ENCODE data around the gene SLC27A4.
"Not testable (repeated sequence)": the region's sequence is repeated elsewhere in the genome, so short reads cannot be mapped to it uniquely, and the experiment has no call there.

Gene SLC27A4

DNA sequence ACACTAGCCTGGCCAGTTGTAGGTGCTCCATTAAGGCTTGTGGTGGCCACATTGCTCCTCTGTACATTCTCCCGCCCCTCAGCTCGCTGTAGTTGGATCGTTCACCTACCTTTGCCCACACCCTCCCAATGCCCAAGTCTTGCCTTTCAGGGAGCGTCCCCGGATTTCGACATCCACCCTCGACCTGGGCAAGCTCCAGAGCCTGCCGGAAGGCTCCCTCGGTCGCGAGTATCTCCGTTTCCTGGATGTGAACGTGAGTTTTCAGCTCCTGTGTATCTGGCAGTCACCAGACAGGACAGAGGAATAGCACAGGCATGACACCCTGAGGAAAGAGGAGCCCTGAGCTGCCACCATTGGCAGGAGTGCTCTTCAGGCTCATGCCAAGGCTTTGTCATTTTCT lies 14.7 kb upstream of the SLC27A4 start:
- DNase-seq, result no peak

DNA sequence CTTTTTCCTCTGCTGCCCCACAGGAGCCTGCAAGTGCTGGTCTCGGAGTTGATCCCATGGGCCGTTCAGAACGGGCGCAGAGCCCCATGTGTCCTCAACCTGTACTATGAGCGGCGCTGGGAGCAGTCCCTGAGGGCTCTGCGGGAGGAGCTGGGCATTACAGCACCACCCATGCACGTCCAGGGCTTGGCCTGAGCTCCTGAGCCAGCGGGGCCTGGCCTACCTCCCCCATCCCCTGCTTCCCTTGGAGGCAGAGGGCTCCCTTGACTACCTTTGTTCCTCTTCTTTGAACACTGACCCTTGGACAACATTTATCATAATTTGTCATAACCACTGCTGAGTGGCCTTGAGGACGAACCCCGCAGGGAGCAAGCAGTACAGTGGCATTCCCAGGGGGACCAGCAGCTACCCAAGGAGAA lies 6.9 kb upstream of the SLC27A4 start:
- DNase-seq, result no peak

DNA sequence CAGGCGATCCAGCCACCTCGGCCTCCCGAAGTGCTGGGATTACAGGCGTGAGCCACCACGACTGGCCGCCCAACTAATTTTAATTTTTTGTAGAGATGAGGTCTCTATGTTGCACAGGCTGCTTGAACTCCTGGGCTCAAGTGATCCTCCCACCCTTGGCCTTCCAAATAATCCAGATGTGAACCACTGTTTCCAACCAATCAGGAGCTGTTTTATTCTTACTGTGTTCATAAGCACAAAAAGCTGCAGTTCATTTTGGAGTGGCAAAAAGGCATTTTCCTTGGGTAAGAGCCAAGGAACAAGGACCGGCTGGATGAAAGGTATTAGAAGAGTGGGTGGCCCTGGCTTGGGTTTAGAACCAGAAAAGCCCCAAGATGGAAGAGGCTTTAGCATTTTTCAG lies 5.2 kb upstream of the SLC27A4 start:
- DNase-seq, result no peak

DNA sequence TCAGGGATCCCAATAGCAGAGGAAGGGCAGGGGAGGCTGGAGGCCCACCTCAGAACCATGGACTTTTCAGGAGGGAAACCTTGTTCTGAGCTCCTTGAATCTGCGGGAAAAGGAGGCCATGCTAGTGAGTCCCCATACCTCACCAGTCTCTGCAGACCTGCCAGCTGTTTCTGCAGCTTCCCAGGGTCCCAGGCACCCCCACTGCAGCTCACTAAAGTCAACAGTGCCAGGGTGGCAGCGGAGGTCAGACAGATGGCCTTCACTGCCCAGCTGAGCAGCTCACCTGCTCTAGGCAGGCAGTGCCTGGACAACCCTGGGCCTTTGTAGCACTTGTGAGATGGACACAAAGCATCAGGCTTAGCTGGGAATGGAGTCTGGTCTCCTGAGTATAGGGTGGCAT lies 4.4 kb upstream of the SLC27A4 start:
- DNase-seq, result no peak

DNA sequence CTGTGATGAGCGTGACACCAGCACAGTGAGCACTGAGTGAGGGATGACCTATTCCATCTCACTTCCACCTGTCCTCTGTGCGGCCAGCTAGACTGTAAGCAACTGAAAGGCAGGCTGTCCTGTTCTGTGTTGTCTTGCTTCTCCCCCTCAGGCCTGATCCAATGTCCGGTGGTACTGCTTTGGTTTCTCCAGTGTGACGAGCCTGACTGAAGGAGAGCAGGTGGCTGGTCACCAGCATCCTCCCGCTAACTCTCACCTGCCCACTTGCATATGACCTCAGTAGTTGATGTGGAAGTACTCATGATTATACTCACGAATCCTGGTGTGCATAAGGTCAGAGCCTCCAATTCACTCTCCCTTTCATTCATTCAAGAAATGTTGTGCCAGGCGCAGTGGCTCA lies 2.4 kb upstream of the SLC27A4 start:
- DNase-seq, result no peak

DNA sequence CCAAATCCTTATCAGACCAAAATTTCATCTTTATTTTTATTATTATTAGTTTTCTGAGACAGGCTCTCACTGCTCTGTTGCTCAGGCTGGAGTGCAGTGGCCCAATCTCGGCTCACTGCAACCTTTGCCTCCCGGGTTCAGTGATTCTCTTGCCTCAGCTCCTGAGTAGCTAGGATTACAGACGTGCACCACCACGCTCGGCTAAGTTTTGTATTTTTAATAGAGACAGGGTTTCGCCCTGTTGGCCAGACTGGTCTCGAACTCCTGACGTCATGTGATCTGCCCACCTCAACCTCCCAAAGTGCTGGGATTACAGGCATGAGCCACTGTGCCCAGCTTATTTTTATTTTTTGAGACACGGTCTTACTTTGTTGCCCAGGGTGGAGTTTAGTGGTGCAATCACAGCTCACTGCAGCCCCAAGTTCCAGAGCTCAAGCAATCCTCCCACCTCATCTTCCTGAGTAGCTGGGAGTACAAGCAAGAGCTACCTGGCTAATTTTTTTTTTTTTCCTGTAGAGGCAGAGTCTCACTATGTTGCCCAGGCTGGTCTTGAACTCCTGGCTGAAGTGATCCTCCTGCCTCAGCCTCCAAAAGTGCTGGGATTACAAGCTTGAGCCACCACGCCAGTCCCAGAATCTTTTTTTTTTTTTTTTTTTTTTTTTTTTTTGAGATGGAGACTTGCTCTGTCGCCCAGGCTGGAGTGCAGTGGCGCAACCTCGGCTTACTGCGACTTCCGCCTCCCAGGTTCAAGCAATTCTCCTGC lies 1.3 kb upstream of the SLC27A4 start:
- not testable (repeated sequence) for DNase-seq

DNA sequence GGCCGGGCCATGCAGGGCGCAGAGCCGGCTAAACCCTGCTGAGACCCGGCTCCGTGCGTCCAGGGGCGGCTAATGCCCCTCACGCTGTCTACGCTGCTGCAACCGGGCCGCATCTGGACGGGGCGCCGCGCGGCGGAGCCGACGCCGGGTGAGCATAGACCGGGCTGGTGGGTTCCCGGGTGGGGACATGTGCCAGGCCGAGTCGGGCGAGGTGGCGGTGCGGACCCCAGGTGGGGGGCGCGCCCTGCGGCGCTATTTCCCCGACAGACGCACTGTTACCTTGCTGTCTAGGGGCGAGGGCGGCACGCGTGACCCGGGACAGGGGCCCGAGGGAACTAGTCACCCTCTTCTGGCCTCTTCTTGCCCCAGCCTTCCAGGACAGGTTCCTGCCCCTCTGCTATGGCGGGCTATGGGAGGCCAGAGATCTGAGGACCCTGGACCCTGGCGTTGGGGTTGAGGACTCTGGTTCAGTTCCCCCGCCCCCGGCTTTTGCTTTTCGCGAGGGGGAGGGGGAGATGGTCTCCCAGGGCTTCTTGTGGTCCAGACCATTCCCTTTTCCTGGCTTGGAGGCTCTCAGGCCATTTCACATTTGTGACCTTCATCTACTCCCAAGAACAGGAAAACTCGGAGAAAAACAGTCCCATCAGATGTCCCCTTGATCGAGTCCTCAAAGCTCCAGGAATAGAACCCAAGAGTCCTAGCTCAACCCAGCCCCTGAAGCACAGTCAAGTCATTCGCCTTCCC lies 536 bp downstream of the SLC27A4 start:
- no peak for DNase-seq

DNA sequence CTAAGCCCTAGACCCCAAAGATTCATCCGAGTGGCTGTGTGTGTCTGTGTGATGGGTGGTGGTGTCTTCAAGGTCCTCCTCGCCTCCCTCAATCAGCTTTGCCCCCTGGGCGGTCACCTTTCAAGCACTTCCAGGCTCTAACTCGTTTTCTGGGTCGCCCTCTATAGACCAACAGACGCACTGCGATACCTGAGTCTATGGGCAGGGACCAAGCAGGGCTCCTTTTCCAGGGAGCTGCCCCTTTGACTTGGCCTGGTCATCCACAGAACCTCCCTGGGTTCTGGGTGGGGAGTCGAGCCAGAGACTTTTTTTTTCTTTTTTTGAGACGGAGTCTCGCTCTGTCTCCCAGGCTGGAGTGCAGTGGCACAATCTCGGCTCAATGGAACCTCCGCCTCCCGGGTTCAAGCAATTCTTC lies 1.1 kb downstream of the SLC27A4 start:
- DNase-seq, result peak; percentile 64 to 82

DNA sequence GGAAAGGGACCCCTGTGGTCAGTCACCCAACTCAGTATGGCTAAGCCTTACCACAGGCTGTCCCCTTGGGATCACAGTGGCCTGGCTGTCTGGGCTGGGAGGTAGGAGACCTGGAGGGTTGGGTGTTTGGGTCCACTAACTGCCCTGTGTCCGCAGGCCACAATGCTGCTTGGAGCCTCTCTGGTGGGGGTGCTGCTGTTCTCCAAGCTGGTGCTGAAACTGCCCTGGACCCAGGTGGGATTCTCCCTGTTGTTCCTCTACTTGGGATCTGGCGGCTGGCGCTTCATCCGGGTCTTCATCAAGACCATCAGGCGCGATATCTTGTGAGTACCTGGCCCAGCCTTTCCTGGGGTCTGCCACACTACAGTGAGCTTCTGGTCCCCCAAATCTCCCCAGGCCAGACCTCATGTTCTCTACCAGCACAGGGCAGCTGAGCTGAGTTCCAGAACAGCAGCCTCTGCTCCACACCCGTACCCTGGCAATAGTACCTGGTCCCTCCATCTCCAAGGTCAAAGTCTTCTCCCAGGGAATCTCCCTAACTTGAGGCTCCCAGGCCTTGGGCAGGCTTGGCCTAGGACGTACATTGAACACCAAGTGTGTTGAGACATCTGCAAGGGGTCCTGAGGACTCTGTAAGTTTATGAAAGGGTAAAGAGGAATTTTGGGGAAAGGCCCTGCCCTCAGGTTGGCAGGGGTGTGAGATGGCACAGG lies 2.8 kb downstream of the SLC27A4 start:
- no peak for DNase-seq

DNA sequence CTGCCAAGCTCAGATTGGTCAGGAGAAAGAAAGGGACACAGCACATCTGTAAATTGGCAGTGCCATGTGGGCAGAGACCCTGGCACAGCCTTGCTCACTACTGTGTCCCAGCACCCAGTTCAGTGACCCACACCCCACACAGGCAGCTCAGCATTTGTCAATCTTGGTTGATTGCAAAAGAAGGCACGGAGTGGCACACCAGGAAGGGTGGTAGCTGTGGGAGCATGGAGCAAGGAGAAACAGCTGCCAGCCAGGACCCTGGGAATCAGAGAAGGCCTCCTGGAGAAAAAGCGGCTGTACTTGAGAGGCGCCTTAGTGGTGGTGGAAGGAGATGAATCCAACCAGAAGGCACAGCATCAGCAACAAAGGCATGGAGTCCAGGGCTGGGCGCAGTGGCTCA lies 3.5 kb downstream of the SLC27A4 start:
- DNase-seq, result no peak

DNA sequence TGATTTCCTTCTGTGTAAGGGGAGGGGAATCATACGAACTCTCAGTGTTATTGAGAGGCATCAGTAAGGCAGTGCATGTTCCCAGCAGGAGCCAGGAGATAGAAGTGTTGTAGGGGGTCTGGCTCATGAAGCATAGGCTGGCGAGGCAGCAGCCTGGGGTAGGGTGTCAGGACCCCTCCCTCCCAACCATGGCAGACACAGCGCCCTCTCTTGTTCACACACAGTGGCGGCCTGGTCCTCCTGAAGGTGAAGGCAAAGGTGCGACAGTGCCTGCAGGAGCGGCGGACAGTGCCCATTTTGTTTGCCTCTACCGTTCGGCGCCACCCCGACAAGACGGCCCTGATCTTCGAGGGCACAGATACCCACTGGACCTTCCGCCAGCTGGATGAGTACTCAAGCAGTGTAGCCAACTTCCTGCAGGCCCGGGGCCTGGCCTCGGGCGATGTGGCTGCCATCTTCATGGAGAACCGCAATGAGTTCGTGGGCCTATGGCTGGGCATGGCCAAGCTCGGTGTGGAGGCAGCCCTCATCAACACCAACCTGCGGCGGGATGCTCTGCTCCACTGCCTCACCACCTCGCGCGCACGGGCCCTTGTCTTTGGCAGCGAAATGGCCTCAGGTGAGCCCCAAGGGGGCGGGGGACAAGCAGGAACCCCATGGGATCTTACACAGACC lies 4.7 kb downstream of the SLC27A4 start:
- DNase-seq, result no peak

DNA sequence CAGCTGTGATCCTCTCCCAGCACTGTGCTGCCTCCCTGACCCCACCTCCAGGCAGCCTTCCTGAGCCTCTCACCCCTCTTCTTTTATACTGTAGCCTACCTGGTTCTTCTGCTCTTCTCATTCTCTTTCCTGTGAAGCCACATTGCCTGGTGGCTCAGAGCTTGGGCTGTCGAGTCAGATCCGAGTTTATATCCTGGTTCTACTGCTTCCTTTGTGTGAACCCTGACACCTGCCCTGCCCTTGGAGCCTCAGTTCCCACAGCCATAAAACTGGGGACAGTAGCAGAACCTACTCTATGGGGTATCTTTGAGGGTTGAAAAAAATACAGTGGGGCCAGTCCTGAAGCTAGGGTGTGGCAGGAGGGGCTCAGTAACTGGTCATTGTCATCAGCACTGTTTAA lies 8.8 kb downstream of the SLC27A4 start:
- no peak for DNase-seq

DNA sequence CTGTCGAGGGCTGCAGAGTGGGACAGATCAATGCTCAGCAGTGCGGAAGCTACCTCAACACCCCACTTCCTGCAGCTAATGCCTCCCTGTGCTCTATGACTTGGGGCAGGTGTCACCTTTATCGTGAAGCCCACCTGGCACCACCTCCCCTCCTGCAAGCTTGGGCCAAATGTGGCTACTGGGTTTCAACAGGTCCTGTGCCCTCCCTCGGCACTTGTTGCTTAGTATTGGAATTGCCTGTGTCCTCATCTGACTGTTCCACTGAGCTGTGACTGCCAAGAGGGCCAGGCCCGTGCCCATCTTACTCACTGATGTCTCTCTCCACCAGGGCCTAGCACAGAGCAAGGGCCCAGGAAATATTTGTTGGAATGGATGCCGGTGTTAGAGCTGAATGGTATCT lies 9.4 kb downstream of the SLC27A4 start:
- DNase-seq, result no peak

DNA sequence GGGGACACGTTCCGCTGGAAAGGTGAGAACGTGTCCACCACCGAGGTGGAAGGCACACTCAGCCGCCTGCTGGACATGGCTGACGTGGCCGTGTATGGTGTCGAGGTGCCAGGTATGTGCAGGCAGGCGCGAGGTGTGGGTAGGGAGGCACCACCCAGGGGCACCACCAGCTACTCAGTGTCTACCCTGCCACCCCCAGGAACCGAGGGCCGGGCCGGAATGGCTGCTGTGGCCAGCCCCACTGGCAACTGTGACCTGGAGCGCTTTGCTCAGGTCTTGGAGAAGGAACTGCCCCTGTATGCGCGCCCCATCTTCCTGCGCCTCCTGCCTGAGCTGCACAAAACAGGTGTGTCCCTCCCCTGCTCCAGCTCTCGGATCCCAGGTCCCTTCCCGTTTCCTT lies 15.1 kb downstream of the SLC27A4 start:
- DNase-seq, result no peak

DNA sequence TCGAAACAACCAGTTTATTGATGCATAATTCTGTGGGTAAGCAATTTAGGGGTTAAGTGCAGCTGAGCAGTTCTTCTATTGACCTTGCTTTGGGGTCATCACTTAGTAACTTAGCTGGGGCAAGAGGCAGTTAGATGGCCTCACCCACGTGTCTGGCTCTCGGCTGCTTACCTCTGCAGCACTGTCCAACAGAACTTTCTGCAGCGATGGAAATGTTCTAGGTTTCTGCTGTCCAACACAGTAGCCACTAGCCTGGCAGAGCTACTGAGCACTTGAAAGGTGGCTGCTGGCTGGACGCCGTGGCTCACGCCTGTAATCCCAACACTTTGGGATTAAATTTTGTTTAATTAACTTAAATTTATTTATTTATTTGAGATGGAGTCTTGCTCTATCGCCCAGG lies 17.8 kb downstream of the SLC27A4 start:
- no peak for DNase-seq

DNA sequence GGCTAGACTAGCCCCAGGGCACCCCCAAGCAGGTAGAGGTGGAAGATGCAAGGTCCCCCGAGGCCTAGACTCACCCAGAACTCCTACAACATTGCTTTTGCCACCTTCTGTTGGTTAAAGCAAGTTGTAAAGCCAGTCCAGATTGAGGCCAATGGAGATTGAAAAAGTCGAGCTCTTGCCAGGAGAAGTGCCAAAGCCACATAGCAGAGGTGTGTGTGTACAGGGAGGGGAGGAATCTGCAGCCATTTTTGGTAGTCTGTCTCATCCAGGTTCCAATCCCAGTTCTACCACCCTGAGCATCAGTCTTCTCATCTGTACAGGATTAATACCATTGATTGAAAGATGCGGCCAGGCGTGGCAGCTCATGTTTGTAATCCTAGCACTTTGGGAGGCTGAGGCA lies 18.5 kb downstream of the SLC27A4 start:
- DNase-seq, result no peak

DNA sequence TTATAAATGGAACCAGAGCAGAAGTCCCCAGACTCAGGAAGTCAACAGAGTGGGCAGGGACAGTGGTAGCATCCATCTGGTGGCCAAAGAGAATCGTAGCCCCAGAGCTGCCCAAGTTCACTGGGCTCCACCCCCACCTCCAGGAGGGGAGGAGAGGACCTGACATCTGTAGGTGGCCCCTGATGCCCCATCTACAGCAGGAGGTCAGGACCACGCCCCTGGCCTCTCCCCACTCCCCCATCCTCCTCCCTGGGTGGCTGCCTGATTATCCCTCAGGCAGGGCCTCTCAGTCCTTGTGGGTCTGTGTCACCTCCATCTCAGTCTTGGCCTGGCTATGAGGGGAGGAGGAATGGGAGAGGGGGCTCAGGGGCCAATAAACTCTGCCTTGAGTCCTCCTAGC lies 20.5 kb downstream of the SLC27A4 start:
- DNase-seq, result no peak

DNA sequence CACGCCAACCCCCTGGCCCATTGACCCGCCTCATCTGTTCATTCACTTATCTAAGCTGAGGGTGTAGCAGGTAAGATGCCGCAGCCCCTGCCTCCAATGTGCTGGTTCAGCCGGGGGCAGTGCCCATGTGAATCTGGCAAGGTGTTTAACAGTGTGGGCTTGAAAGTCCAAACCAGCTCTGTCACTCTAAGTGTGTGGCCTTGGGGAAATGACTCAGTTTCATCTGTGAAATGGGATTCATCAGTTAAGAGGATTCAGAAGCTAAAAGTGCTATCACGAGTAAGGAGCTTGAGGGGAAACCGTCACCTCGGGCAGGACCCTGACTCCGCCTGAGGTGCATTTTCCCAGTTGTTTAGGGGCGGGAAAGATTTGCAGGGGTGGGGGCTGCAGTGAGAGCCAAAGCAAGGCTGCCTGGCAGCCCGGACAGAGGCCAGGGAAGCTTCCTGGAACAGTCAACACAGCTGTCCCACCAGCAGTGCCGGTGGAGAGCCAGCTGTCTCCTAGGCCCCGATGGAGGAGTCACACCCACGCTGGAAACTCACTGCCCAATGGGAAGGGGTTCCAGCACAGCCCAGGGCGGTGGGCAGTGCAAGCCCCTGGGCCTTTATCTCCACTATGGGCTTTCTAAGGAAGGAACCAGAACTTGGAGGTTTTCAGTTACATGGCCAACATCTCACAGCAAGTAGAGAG lies 21.1 kb downstream of the SLC27A4 start:
- peak; percentile 48 to 63 for DNase-seq

DNA sequence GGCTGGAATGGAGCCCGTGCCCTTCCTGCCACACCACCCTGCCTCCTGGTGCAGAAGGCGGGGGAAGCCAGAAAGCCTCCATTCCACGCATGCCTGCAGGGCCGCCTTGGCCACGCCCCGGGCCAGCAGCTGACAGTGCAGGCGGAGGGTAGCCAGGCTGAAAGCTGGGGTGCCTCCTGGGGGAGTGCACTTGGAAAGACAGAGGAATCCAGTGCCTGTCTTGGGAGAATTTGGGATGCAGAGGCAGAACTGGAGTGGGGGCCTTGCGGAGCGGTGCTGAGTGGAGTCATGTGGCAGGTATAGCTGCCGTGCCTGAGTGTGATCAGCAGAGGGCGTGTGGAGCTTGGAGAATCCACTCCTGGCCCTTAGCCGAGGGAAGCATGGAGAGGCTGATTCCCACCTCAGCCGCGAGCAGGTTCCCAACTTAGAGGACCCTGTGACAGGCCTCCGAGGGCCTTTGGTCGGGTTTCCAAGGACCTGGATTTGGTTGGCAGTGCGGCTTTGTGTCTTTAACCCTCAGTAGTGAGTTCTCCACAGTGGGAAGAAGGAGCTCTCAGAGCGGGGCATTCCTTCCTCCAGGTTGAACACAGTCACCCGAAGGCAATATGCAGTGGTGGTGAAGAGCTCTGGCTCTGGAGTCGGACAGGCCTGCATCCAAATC lies 21.8 kb downstream of the SLC27A4 start:
- DNase-seq, result peak; percentile 77 to 86

DNA sequence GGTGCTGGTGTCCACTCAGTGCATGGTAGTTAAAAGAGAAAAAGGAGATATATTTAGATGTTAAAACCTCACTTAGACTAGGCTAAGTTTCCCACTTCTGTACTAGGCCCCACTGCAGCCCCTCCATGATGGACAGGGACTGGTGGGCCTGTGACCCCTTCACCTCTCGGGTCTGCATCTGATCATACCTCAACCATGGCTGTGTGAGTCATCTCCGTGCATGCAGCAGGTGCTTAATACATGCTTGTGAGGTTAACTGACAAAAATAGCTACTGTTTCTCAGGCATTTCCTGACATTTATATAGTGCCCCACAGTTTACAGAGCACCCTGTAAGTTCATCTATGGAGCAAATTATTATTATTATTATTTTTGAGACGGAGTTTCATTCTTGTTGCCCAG lies 22.4 kb downstream of the SLC27A4 start:
- DNase-seq, result no peak

DNA sequence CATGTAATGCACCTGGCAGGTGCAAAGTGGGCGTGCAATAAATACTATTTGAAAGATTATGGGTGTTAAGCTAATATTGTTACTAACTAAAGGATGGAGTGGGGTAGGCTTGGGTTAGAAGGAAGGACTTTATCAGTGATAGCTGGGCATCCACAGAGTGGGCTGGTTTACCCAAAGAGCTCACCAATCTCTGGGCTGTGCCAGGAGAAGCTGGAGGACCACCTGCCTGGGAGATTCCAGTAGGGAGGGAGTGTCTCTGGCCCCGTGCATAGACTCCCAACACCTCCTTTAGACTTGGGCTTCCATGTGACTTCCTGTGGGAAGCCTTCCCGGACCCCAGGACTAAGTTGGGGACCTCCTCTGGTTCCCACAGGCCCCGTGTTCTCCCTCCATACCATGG lies 25.2 kb downstream of the SLC27A4 start:
- DNase-seq, result no peak

DNA sequence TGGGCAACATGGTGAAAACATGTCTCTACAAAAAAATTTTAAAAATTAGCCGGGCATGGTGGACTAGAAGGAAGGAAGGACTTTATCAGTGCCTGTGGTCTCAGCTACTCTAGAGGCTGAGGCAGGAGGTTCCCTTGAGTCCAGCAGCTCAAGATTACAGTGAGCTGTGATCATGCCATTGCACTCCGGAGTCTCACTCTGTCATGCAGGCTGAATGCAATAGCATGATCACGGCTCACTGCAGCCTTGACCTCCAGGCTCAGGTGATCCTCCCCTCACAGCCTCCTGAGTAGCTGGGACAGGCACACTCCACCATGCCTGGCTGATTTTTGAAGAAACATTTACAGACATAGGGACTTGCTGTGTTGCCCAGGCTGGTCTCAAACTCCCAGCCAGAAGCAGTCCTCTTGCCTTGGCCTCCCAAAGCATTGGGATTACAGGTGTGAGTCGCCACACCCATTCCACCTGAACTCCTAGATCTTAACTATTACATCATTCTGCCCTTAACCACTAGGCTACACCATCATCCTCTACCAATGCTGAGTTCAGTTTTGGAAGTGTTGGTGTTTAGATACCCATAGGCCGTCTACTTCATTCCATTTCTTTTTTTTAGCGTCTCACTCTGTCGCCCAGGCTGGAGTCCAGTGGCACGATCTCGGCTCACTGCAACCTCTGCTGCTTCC lies 28.8 kb downstream of the SLC27A4 start:
- DNase-seq, result no peak
